Measurements from ENCODE around the gene ZNF276. TPM values are rescaled to one million over a fixed set of nuclear protein-coding genes. Genes with fewer than 3 reads are reported as not detected.

Gene ZNF276
- total RNA-seq, 1 donor from 2014 or later = 15.1 TPM

DNA sequence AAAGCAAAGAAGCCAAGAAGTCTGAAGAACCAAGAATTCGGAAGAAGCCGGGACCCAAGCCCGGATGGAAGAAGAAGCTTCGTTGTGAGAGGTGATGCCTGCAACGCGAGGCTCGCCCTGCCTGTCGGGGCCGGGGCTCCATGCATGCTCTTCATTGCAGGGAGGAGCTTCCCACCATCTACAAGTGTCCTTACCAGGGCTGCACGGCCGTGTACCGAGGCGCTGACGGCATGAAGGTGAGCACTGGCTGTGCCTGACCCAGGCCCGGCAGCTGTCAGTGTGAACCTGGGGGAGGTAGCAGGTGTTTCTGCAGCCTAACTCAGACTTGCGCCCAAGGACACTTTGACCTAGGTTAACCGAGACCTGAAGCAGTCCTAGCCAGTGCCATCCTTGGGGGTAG lies 12.0 kb downstream of the ZNF276 start:
- H3K36me3 ChIP-seq (ENCODE audit: control insufficient read depth in 3 of 3, insufficient read depth in 3 of 3, low read length in 3 of 3) = peaks cover 76 to 97% (median 86%) of the 10 kb centered on the region in 3 donors
- no peak overlapping the region for H3K4me3 ChIP-seq (ENCODE audit: low read length in 3 of 3)
- H3K9me3 ChIP-seq (ENCODE audit: control insufficient read depth in 3 of 3, low read length in 3 of 3) = no peaks in the 10 kb centered on the region
- H3K27me3 ChIP-seq (ENCODE audit: control insufficient read depth in 3 of 3, insufficient read depth in 3 of 3, low read length in 3 of 3) = no peaks in the 10 kb centered on the region
- no peak overlapping the region for H3K27ac ChIP-seq (ENCODE audit: low read depth, low read length)
- no peaks in the 10 kb centered on the region for H3K4me1 ChIP-seq (ENCODE audit: control insufficient read depth in 3 of 3, insufficient read depth in 3 of 3, low read length in 3 of 3)
- H3K9ac ChIP-seq (ENCODE audit: low read depth in 1 of 3, low read length in 3 of 3) = no peak overlapping the region

DNA sequence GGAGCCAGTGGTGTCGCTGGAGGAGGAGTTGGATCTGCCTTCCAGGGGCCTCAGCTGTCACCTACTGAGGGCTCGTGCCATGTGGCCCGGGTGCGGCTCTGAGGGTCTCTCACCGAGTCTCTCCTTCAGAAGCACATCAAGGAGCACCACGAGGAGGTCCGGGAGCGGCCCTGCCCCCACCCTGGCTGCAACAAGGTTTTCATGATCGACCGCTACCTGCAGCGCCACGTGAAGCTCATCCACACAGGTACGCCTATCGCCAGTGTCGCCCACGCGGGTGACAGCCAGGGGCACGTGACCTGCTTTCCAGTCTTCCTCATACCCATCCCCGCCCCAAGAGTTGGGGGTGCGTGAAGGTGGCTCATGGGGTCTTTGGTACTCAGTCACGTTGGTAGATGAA lies 12.5 kb downstream of the ZNF276 start:
- Histone ChIP-seq H3K4me3 (ENCODE audit: low read length in 3 of 3) (no peak overlapping the region), H3K4me1 (ENCODE audit: control insufficient read depth in 3 of 3, insufficient read depth in 3 of 3, low read length in 3 of 3) (no peaks in the 10 kb centered on the region), H3K36me3 (ENCODE audit: control insufficient read depth in 3 of 3, insufficient read depth in 3 of 3, low read length in 3 of 3) (peaks cover 79 to 97% (median 88%) of the 10 kb centered on the region in 3 donors), H3K9ac (ENCODE audit: low read depth in 1 of 3, low read length in 3 of 3) (no peak overlapping the region), H3K9me3 (ENCODE audit: control insufficient read depth in 3 of 3, low read length in 3 of 3) (no peaks in the 10 kb centered on the region), H3K27me3 (ENCODE audit: control insufficient read depth in 3 of 3, insufficient read depth in 3 of 3, low read length in 3 of 3) (no peaks in the 10 kb centered on the region), H3K27ac (ENCODE audit: low read depth, low read length) (no peak overlapping the region)

DNA sequence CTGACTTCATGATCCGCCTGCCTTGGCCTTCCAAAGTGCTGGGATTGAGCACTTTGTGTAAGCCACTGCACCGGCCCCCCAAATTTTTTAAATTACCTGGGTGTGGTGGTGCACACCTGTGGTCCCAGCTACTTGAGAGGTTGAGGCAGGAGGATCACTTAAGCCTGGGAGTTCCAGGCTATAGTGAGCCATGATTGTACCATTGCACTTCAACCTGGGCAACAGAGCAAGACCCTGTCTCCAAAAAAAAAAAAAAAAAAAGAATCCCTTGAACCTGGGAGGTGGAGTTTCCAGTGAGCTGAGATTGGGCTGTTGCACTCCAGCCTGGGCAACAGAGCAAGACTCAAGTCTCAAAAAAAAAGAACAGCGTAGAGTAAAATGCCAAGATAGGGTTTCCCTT lies 15.2 kb downstream of the ZNF276 start:
- no peak overlapping the region for H3K9ac ChIP-seq (ENCODE audit: low read depth in 1 of 3, low read length in 3 of 3)
- no peaks in the 10 kb centered on the region for H3K27me3 ChIP-seq (ENCODE audit: control insufficient read depth in 3 of 3, insufficient read depth in 3 of 3, low read length in 3 of 3)
- H3K4me3 ChIP-seq (ENCODE audit: low read length in 3 of 3) = no peak overlapping the region
- peaks cover 70 to 89% (median 78%) of the 10 kb centered on the region in 3 donors for H3K36me3 ChIP-seq (ENCODE audit: control insufficient read depth in 3 of 3, insufficient read depth in 3 of 3, low read length in 3 of 3)
- H3K4me1 ChIP-seq (ENCODE audit: control insufficient read depth in 3 of 3, insufficient read depth in 3 of 3, low read length in 3 of 3) = no peaks in the 10 kb centered on the region
- H3K27ac ChIP-seq (ENCODE audit: low read depth, low read length) = no peak overlapping the region
- H3K9me3 ChIP-seq (ENCODE audit: control insufficient read depth in 3 of 3, low read length in 3 of 3) = no peaks in the 10 kb centered on the region

DNA sequence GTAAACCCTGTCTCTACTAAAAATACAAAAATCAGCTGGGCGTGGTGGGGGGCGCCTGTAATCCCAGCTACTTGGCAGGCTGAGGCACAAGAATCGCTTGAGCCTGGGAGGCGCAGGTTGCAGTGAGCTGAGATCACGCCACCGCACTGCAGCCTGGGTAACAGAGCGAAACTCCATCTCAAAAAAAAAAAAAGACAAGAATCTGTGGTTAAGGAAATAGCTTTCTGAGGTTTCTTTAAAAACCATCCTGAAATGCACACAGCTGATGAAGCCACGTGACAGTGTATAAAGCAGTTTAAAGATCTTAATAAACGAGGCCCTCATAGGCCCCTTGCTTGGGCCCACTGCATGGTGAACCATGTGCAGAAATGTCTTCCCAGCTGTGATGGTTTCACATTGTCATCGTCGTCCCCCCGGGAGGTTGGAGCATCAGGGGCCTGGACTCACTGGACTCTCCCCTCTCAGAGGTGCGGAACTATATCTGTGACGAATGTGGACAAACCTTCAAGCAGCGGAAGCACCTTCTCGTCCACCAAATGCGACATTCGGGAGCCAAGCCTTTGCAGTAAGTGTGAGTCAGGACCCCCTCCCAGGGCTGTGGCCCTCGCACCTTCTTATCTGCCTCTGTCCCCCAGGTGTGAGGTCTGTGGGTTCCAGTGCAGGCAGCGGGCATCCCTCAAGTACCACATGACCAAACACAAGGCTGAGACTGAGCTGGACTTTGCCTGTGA lies 16.2 kb downstream of the ZNF276 start:
- H3K9ac ChIP-seq (ENCODE audit: low read depth in 1 of 3, low read length in 3 of 3) = no peak overlapping the region
- H3K27me3 ChIP-seq (ENCODE audit: control insufficient read depth in 3 of 3, insufficient read depth in 3 of 3, low read length in 3 of 3) = no peaks in the 10 kb centered on the region
- H3K4me1 ChIP-seq (ENCODE audit: control insufficient read depth in 3 of 3, insufficient read depth in 3 of 3, low read length in 3 of 3) = no peaks in the 10 kb centered on the region
- H3K27ac ChIP-seq (ENCODE audit: low read depth, low read length) = no peak overlapping the region
- H3K9me3 ChIP-seq (ENCODE audit: control insufficient read depth in 3 of 3, low read length in 3 of 3) = no peaks in the 10 kb centered on the region
- H3K4me3 ChIP-seq (ENCODE audit: low read length in 3 of 3) = no peak overlapping the region
- H3K36me3 ChIP-seq (ENCODE audit: control insufficient read depth in 3 of 3, insufficient read depth in 3 of 3, low read length in 3 of 3) = peaks cover 62 to 80% (median 69%) of the 10 kb centered on the region in 3 donors

DNA sequence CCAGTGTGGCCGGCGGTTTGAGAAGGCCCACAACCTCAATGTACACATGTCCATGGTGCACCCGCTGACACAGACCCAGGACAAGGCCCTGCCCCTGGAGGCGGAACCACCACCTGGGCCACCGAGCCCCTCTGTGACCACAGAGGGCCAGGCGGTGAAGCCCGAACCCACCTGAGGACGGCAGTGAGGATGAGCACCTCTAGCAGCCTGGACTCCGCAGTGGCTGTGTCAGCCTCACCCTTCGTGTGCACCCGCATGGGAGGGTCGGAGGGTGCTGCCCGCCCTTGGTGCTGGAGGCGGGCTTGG lies 16.7 kb downstream of the ZNF276 start:
- Histone ChIP-seq H3K4me1 (ENCODE audit: control insufficient read depth in 3 of 3, insufficient read depth in 3 of 3, low read length in 3 of 3) (no peaks in the 10 kb centered on the region), H3K4me3 (ENCODE audit: low read length in 3 of 3) (no peak overlapping the region), H3K36me3 (ENCODE audit: control insufficient read depth in 3 of 3, insufficient read depth in 3 of 3, low read length in 3 of 3) (peaks cover 60 to 76% (median 64%) of the 10 kb centered on the region in 3 donors), H3K27ac (ENCODE audit: low read depth, low read length) (no peak overlapping the region), H3K9me3 (ENCODE audit: control insufficient read depth in 3 of 3, low read length in 3 of 3) (no peaks in the 10 kb centered on the region), H3K9ac (ENCODE audit: low read depth in 1 of 3, low read length in 3 of 3) (no peak overlapping the region), H3K27me3 (ENCODE audit: control insufficient read depth in 3 of 3, insufficient read depth in 3 of 3, low read length in 3 of 3) (no peaks in the 10 kb centered on the region)

DNA sequence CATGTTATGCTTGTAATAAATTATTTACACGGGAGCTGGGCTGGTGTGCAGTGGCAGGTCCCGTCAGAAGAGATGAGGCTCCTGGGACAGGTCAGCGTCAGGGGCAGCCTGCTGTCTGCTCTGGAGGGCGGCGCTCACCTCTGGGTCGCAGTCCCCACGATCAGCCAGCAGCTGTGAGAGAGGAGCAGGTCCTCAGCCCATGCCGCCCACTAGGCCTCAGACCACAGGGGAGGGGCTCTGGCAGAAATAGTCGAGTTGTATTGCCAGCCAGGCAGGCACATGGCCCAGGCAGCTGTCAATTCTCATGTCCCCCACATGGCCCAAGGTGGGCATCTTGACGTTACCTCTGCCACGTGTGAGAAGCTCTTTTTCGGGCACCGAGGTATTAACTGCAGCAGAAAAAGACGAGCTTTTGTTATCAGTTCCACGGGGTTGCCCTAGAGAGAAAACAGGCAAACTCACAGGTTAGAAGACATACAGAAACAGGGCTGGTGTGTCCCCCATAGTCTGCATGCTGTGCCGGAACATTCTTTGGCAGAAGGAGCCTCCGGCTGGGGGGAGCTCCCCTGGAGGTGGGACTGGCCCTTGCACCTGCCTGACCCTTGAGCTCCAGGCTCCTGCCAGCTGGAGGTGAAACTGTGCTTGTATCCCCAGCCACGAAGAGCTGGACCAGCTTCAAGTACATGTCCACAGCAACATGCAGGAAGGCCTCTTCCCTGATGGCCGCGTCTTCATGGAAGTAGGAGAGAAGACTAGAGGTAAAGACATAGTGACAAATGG lies 17.4 kb downstream of the ZNF276 start:
- Histone ChIP-seq H3K4me1 (ENCODE audit: control insufficient read depth in 3 of 3, insufficient read depth in 3 of 3, low read length in 3 of 3) (no peaks in the 10 kb centered on the region), H3K9ac (ENCODE audit: low read depth in 1 of 3, low read length in 3 of 3) (no peak overlapping the region), H3K27ac (ENCODE audit: low read depth, low read length) (no peak overlapping the region), H3K4me3 (ENCODE audit: low read length in 3 of 3) (no peak overlapping the region), H3K9me3 (ENCODE audit: control insufficient read depth in 3 of 3, low read length in 3 of 3) (no peaks in the 10 kb centered on the region), H3K27me3 (ENCODE audit: control insufficient read depth in 3 of 3, insufficient read depth in 3 of 3, low read length in 3 of 3) (no peaks in the 10 kb centered on the region), H3K36me3 (ENCODE audit: control insufficient read depth in 3 of 3, insufficient read depth in 3 of 3, low read length in 3 of 3) (peaks cover 53 to 70% (median 57%) of the 10 kb centered on the region in 3 donors)

DNA sequence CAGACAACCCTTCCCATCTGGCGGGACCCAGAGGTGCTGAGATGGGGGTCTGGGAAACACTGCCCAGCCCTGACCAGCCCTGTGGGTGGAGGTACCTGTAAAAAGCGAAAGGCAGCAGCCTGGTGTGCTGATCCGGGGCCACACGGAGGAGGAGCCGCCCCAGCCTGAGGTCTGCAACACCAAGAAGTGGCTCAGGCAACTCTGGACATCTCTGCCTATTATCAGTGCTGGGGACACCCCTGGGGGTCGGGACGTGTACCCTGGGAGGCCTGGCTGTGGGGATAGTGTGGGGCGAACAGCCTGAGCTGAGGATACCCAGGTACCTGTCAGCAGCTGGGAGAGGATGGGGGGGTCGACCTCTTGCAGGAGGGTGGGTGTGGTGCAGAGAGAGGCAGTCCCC lies 18.0 kb downstream of the ZNF276 start:
- H3K27ac ChIP-seq (ENCODE audit: low read depth, low read length) = no peak overlapping the region
- H3K9ac ChIP-seq (ENCODE audit: low read depth in 1 of 3, low read length in 3 of 3) = no peak overlapping the region
- H3K27me3 ChIP-seq (ENCODE audit: control insufficient read depth in 3 of 3, insufficient read depth in 3 of 3, low read length in 3 of 3) = no peaks in the 10 kb centered on the region
- H3K4me3 ChIP-seq (ENCODE audit: low read length in 3 of 3) = no peak overlapping the region
- H3K9me3 ChIP-seq (ENCODE audit: control insufficient read depth in 3 of 3, low read length in 3 of 3) = no peaks in the 10 kb centered on the region
- H3K36me3 ChIP-seq (ENCODE audit: control insufficient read depth in 3 of 3, insufficient read depth in 3 of 3, low read length in 3 of 3) = peaks cover 48 to 63% (median 52%) of the 10 kb centered on the region in 3 donors
- H3K4me1 ChIP-seq (ENCODE audit: control insufficient read depth in 3 of 3, insufficient read depth in 3 of 3, low read length in 3 of 3) = no peaks in the 10 kb centered on the region

DNA sequence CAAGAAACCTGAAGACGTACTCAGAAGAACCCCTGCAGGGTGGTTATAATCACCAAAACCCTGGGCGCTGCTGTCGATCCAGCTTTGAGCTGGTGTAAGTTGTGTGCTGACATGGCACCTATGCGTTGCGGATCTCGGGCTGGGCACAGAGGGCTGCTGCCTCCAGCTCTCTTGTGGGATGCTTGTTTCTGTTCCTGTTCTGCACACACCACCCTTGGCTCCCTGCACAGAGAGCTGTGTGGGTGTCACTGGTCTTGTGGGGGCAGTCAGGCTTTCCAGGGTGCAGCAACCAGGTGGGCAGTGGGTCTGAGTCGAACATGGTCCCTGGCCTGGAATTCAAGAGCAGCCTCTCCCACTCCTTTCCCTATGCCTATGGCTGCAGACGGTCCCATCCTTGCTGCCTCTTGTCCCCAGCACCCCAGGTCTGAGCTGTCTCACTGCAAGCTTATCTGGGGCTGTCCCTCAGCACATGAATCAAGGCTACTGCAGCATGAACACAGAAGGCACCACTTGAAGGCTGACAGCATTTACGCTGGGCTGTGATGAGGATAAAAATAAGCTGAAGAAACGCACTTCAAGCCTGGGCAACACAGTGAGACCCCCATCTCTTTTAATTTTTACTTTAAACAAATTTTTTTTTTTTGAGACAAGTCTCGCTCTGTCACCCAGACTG lies 20.1 kb downstream of the ZNF276 start:
- Histone ChIP-seq H3K27me3 (ENCODE audit: control insufficient read depth in 3 of 3, insufficient read depth in 3 of 3, low read length in 3 of 3) (no peaks in the 10 kb centered on the region), H3K9me3 (ENCODE audit: control insufficient read depth in 3 of 3, low read length in 3 of 3) (no peaks in the 10 kb centered on the region), H3K4me1 (ENCODE audit: control insufficient read depth in 3 of 3, insufficient read depth in 3 of 3, low read length in 3 of 3) (no peaks in the 10 kb centered on the region), H3K9ac (ENCODE audit: low read depth in 1 of 3, low read length in 3 of 3) (no peak overlapping the region), H3K4me3 (ENCODE audit: low read length in 3 of 3) (no peak overlapping the region), H3K36me3 (ENCODE audit: control insufficient read depth in 3 of 3, insufficient read depth in 3 of 3, low read length in 3 of 3) (peaks cover 34 to 42% (median 36%) of the 10 kb centered on the region in 3 donors), H3K27ac (ENCODE audit: low read depth, low read length) (no peak overlapping the region)

DNA sequence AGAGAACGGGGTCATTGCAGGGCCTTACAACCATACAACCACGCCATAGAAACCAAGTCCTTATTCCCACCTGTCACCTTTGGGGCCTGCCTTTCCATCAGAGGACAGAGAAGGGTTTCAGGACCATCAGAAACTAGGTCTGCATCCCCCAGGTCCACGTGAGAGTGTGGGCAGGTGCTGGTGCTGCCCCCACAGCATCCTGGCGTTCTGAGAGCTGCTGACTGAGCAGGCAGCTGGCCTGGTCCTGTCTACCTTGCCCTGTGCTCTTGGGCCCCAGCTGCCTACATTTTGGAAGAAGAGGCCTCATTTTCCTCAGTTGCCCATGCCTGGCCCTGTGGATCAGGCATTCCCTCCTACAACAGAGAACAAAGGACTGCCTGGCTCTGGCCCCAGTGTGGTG lies 21.6 kb downstream of the ZNF276 start:
- H3K9me3 ChIP-seq (ENCODE audit: control insufficient read depth in 3 of 3, low read length in 3 of 3) = no peaks in the 10 kb centered on the region
- H3K36me3 ChIP-seq (ENCODE audit: control insufficient read depth in 3 of 3, insufficient read depth in 3 of 3, low read length in 3 of 3) = peaks cover 22 to 28% (median 24%) of the 10 kb centered on the region in 3 donors
- no peaks in the 10 kb centered on the region for H3K27me3 ChIP-seq (ENCODE audit: control insufficient read depth in 3 of 3, insufficient read depth in 3 of 3, low read length in 3 of 3)
- H3K4me3 ChIP-seq (ENCODE audit: low read length in 3 of 3) = no peak overlapping the region
- H3K9ac ChIP-seq (ENCODE audit: low read depth in 1 of 3, low read length in 3 of 3) = no peak overlapping the region
- no peaks in the 10 kb centered on the region for H3K4me1 ChIP-seq (ENCODE audit: control insufficient read depth in 3 of 3, insufficient read depth in 3 of 3, low read length in 3 of 3)
- no peak overlapping the region for H3K27ac ChIP-seq (ENCODE audit: low read depth, low read length)

DNA sequence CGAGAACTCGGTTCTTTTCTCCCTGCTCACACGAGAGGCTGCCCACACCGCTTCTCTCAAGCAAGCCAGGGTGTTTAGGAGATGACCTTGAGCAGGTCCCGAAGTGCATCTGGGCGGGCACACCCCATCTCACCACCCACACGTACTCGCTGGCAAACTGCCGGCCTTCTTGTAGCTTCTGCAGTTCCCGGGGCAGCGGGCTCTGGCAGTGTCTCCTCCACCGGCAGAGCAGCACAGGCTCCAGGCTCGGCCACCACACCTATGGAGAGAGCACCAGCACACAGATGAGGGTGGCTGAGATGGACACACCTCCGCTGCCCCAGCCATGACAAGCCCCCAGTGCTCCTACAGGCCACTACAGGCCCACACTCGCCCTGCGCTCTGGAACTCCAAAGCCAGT lies 23.5 kb downstream of the ZNF276 start:
- H3K9me3 ChIP-seq (ENCODE audit: control insufficient read depth in 3 of 3, low read length in 3 of 3) = no peaks in the 10 kb centered on the region

More for the DNA sequence above, 23.5 kb downstream of the ZNF276 start:
- Histone ChIP-seq H3K4me1 (ENCODE audit: control insufficient read depth in 3 of 3, insufficient read depth in 3 of 3, low read length in 3 of 3) (no peaks in the 10 kb centered on the region), H3K9ac (ENCODE audit: low read depth in 1 of 3, low read length in 3 of 3) (no peak overlapping the region), H3K4me3 (ENCODE audit: low read length in 3 of 3) (no peak overlapping the region), H3K36me3 (ENCODE audit: control insufficient read depth in 3 of 3, insufficient read depth in 3 of 3, low read length in 3 of 3) (peaks cover 3 to 10% (median 6%) of the 10 kb centered on the region in 3 donors), H3K27ac (ENCODE audit: low read depth, low read length) (no peak overlapping the region), H3K27me3 (ENCODE audit: control insufficient read depth in 3 of 3, insufficient read depth in 3 of 3, low read length in 3 of 3) (no peaks in the 10 kb centered on the region)
